HG03280 (cell line): ENCODE data around the gene FASLG.
"Not testable (repeated sequence)": the region's sequence is repeated elsewhere in the genome, so short reads cannot be mapped to it uniquely, and the experiment has no call there.

Source experiments
- ATAC-seq: cut with Tn5 transposase; IDR thresholded peaks from one replicate; pipeline ENCODE4 v1.9.1; 2021; ENCODE audit warnings: mild to moderate bottlenecking, moderate library complexity; ENCODE audit not compliant: unreplicated experiment

The FASLG gene

DNA sequence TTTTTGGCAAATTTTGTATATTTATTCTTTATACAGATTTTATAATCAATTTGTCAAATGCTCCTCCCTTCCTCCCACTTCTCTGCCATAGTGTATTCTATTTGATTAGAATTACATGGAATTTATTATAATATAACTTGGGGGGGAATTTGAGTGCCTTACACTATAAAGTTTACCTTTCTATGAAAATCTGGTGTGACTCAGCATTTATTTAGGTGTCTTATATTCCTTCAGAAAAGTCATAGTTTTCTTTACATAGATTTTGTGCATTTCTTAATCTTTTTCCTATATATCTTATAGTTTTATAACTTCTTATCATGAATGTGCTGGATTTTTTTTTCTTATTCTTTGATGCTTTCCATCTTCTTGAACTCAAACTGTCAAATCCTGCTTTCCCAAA, 21.3 kb downstream of the FASLG start:
- ATAC-seq = no peak

DNA sequence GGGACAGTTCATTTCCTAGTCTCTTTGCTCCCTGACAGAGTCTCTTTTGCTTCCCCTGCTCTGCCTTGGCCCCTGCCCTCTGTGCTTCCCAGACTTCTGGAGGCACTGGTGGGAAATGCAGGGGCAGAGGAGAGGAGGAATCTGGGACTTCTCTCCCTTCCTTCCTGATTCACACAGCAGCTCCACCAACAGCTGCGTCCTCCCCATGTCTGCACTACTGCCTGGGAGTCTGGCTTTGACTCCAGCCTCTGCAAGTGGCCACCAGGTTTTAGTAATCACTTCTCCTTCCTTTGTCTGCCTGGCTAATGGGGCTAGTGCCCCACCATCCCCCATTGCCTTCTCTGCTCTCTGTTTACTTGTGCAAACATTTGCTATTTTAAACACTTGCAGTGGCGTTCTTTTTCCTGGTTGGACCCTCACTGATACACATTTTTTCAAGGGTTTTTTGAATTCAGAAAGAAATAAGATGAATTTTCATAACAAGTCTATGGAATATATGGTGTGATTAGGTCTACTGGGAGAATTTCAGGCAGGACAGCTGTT, 21.9 kb downstream of the FASLG start:
- ATAC-seq = no peak

DNA sequence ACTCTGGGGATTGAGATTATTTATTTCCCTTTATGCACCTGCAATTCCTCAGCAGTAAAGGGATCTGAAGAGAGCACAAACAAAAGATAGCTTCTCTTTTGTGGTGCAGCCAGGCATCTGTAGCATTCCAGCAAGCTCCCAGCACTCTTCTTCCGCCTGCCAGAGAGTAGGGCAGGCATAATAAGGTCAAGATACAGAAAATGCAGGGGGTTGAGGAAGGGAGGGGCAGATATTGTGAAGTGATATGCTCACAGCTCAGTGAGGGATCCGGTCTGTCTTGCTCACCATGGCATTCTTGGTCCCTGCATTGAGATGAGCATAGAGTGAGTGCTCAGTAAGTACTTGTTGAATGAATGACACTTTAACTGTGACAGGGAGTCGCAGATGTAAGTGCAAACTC, 23.9 kb downstream of the FASLG start:
- no peak for ATAC-seq

DNA sequence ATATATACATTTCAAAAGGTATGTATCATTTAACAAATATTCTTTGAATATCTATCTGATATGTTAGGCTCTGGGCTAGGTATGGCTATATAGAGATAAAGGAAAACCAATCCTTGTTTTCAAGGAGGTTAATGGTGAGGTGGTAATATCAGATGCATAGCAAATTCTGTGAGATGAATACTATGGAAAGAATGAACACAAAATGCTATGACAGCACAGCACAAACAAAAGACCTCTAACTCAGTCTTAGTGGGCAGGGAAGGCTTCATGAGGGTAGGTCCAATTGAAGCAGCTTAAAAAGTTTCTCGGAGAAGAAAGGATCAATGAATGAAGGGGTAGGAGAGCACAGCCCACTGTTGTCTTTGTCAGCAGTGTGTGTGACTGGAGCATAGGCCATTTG, 27.2 kb downstream of the FASLG start:
- ATAC-seq = no peak

DNA sequence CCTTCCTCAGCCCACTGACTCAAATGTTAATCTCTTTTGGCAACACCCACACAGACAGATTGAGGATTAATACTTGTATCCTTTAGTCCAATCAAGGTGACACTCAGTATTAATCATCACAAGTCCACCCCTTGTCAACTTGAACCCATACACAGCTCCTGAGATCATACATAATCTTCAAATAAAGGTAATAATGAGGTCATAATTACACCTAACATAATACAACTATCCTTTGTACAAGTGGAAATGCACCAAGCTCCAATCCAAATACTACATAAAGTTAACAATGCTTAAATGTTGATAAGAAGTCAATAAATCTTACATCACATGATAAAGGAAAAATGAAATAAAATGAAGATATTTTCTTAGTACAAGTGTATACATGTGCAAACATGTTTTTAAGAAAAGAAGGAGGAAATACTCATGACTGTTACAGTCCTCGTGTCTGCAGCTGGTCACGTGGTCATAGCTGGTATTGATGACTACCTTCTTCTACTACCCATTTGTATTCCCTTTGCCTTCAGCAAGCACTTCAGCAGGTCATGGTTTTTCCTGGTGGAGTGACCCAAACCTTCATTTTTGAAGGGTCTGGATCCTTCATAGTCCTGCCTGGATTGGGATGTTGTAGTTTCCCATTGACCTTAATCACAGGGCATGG, 29.7 kb downstream of the FASLG start:
- ATAC-seq = not testable (repeated sequence)

DNA sequence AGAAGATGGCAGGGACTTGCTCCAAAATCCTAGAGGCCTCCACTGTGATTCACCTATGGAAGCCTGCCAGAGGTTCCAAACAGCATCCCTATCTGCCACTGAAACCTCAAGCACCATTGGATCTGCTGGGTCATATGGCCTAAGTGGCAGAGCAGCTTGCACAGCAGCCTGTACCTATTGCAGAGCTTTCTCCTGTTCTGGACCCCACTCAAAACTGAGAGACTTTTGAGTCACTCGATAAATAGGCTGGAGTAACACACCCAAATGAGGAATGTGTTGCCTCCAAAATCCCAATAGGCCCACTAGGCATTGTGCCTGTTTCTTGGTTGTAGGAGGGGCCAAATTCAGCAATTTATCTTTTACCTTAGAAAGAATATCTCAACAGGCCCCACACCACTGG, 32.0 kb downstream of the FASLG start:
- not testable (repeated sequence) for ATAC-seq

DNA sequence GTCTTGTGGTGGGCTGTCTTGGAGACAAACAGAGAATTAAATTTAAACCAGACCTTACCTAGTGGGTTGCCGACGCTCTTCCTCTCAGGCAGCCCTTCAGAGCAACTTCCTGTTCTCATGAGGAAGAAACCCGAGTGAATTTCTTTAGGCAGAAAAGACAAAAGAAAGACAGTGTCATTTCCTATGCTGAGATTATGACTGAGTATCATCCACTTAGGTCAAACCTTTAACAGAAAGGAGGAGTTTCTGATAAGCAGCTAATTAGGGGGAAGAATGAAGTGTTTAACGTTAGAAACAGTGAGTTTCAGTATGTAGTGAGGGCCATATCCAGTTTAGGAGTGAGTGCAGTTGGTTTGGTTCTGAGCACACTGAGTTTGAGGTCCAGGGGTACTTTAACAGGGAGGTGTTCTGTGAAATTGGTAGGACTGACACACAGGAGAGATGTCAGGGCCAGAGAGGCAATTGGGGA, 38.7 kb downstream of the FASLG start:
- ATAC-seq = no peak

DNA sequence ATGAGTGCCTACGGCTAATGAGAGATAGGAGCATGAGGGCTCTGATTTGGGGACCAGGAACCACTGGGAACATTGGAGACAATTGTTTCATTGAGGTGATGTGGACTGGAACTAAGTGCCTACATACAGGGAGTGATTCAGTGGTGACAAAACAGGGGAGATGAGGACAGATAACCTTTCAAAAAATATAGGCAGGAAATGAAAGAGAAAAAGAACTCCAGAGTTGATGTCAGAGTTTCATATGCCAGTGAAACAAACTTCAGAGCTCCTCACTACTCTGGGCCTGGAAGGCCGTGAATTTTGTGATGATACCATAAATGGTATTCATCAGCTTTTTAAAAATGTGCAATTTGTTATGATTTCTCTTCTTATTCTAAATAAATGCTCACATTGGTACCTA, 39.3 kb downstream of the FASLG start:
- no peak for ATAC-seq

DNA sequence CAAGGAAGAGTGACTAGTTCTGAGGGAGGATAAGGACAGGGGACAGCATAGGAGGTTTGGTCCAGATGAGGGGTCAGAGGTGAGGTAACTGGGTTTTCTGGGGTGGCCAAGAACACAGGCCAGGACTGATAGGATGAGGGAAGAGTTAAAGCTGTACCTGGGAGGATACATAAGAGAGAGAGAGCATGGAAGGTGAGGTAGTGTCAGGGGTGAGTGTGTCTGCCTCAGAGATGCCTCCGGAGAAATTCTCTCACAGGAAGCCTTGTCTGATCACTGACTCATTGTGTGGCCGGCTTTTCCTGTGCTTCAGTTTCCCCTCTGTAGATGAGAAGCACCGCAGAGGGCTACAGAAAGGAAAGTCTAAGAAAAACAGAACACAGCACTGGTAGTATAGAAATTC, 40.2 kb downstream of the FASLG start:
- ATAC-seq = peak; percentile 51

DNA sequence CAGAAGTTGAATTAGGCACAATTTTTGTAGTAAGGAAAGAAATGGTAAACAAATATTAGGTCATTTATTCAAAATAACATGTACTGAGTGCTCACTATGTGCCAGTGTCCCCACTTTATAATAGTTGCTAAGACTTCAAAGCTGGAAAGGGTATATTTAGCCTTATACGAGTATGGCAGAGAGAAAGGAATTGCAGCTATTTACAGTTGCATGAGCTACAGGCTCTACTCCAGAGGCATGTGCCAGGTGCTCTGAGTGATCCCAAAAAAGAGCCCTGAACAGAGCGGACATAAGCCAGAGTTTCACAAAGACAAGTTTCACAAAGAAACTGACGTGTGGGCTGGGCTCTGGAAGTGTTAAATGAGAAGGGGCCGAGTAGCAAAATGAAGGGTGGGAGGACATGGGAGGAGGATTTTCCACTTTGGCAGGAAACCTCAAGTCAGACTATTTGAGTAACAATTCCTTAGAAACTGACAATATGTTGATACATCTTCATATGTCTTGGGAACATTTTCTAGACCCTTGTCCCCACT, 40.9 kb downstream of the FASLG start:
- ATAC-seq = no peak

DNA sequence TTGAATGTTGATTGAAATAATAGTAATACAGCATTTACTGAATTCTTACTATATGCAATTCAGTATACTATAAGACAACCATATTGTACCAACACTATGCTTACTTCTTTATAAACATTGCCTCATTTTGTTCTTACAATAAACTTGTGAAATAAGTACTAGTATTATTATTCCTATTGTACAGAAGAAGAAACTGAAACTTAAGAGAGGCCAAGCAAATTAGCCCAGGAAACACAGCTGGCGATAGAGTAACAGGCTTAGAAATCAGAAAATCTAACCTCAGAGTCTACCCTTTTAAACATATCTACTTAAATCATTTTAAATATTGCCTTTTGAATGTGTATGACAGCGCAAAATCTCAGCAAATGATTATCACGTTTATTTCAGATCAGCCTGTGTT, 41.7 kb downstream of the FASLG start:
- ATAC-seq = no peak

DNA sequence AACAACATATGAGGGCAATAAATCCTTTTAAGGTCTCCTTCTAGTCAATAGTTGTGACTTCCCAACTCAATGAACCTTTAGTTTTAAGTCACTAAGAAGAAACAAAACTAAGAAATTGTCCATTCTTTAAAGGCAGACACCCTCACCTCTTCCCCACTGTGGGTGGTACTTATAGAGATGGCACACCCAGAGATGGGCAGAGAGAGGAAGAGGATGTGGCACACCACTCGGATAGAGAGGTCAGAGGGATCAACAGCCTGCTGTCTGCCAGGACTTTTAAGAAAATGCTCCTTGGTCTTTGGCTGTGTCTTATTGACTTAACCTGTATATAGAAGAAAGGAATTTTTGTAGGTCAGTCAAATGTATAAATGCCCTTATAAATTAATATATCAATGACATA, 45.1 kb downstream of the FASLG start:
- no peak for ATAC-seq

DNA sequence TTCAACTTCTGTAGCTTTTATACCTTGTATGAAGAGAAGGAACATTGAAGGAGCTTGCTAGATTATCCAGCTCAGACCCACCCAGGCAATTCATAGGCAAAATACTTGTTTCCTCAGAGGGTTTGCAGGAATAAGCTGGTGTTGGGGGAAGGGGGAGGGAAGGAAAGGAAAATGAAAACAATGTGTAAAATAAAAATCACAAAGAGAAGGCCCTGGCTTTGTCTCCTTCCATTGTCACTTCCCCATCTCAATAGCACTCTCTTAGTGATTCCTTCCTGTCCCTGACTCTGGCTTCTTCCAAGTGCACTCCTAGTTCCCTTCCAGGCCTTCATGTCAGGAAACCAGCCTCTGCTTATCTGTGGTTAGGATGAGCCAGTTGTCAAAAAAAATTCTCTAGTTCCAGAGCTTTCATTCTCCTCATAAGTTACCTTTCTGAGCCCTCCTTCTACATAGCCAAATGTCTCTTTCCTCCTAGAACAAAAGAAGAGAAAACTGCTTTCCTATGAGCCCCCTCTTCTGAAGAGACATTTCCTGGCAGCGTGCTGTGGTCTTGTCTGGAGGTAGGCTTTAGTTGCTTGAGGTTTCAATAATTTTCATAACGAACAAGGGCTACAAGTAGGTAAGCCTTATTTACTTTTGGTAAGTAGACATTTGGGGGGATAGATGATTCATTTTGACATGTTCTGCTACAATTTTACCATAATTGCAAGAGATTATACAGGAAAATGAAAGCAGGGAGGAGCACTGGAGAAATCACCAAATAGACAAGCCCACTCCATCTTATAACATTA, 45.7 kb downstream of the FASLG start:
- ATAC-seq = no peak

DNA sequence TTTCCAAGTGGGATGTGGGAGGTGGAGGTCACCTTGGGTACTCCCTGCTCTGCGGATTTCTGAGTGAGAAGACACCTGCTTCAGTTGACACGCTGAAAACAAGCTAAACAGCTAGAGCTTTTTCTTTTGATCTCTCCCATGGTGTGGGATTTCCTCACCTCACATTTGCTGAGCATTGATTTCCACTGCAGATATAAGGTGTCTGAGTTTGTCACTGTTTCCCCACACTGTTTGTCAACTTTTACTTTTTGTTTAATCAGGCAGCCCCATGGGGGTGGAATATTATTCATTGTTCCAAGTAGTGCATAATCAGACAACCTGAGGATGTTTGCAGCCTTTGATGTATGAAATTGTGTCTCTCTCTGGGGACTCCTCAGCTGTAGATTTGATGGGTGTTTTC, 49.5 kb downstream of the FASLG start:
- ATAC-seq = no peak

DNA sequence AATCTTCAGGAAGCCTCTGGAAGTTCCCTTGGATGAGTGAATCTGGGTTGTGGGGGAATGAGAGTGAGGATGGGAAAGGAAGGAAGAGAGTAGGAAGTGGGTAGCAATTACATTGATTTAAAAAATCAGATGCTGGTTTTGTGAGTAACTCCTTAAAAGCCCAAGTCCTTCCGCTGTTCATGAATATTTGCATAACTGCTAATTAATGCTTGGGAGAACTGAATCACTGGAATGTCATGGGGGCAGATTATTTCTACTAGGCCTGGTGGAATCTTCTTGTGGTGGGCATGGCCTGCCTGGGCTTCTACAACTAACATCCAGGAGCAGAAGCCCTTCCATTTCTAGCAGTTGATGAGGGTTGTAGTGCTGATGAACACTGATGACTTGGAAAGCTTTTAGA, 52.7 kb downstream of the FASLG start:
- no peak for ATAC-seq

DNA sequence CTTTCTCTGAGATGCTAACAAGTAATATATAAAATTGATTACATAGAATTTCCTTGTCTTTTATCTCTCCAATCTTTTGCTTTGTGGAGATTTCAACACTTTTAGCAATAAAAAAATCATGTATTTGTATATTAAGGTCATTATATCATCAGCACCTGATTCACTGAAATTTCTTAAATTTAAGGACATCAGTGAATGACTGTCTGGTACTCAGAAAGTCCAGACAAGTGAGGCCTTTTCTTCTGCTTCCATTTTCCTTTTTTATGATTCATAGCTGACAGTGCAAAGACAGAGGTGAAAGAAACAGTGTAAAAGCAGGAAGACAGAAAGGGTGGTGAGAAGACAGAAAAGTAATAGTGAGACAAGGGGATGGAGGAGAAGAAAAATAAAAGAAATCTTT, 54.6 kb downstream of the FASLG start:
- ATAC-seq = no peak
